Right atrium auricular region (tissue), 2 donors: Measurements from ENCODE around the gene ZP2. TPM values are rescaled to one million over a fixed set of nuclear protein-coding genes. Genes with fewer than 3 reads are reported as not detected.
A peak's percentile ranks its signal among the peaks of the same experiment; 100 is the strongest.

Experiments
- DNase-seq: peaks from one replicate; pipeline ENCODE4 v3.0.0-alpha.2; 2019; ENCODE audit warnings: low spot score
- H3K27ac ChIP-seq, 2 donors: fragments of 200-600 bp; sonication (generic); 1 replicate in 1 of 2; 2 replicates in 1 of 2; pipeline ENCODE4 v1.5.1; 2016 to 2019
- H3K27me3 ChIP-seq, 2 donors: fragments of 200-600 bp; sonication (generic); one replicate each; pipeline versions ENCODE4 v1.5.1 to v1.6.0; 2017 to 2019
- H3K36me3 ChIP-seq: fragments of 200-600 bp; sonication (generic); one replicate; pipeline ENCODE4 v1.5.1; 2016
- H3K4me1 ChIP-seq, 2 donors: fragments of 200-600 bp; sonication (generic); one replicate each; pipeline versions ENCODE4 v1.5.1 to v1.6.0; 2017 to 2019
- H3K4me3 ChIP-seq, 2 donors: fragments of 200-600 bp; sonication (generic); 1 replicate in 1 of 2; 2 replicates in 1 of 2; pipeline ENCODE4 v1.5.1; 2017 to 2019; ENCODE audit warnings: mild to moderate bottlenecking in 1 of 2, moderate library complexity in 1 of 2
- H3K9me3 ChIP-seq, 2 donors: fragments of 200-600 bp; sonication (generic); one replicate each; pipeline ENCODE4 v1.5.1; 2019
- CTCF ChIP-seq, 2 donors: fragments of 200-600 bp; sonication (generic); IDR thresholded peaks; one replicate each; pipeline ENCODE4 v1.5.1; 2019; ENCODE audit warnings: antibody characterized with exemption in 2 of 2
- total RNA-seq, 2 donors: library from RNA; depleted of rRNA; stranded (reverse); fragments of >200 nt; gene quantifications; one replicate each; pipeline ENCODE4 v1.1.0, GENCODE V29; 2016

ZP2 gene
- total RNA-seq, 2 donors from 2014 or later, result not detected

GRCh38 chr16:21162661-21163151 is 48.7 kb downstream of the ZP2 start:
- TF ChIP-seq CTCF (IDR thresholded peaks at IDR 0.05), result no peak
- H3K27ac ChIP-seq, result peak overlapping the region; percentile 61 to 91
- no peak overlapping the region for H3K4me3 ChIP-seq
- peaks cover 0 to 55% of the 10 kb centered on the region in 2 donors for H3K4me1 ChIP-seq
- H3K9me3 ChIP-seq, result no peaks in the 10 kb centered on the region
- H3K36me3 ChIP-seq, result peaks cover 32% of the 10 kb centered on the region
- H3K27me3 ChIP-seq, result no peaks in the 10 kb centered on the region
- no peak for DNase-seq

- no peak for DNase-seq
- Histone ChIP-seq H3K27ac (peak overlapping the region; percentile 18 to 91), H3K4me3 (no peak overlapping the region), H3K4me1 (peaks cover 0 to 65% of the 10 kb centered on the region in 2 donors), H3K36me3 (peaks cover 21% of the 10 kb centered on the region), H3K27me3 (no peaks in the 10 kb centered on the region), H3K9me3 (no peaks in the 10 kb centered on the region)
- no peak for TF ChIP-seq CTCF (IDR thresholded peaks at IDR 0.05)
Observed at GRCh38 chr16:21161211-21161610, 50.2 kb downstream of the ZP2 start.

GRCh38 chr16:21160276-21160675 is 51.1 kb downstream of the ZP2 start:
- no peaks in the 10 kb centered on the region for H3K27me3 ChIP-seq
- peak overlapping the region; percentile 25 to 91 for H3K27ac ChIP-seq
- no peak for TF ChIP-seq CTCF (IDR thresholded peaks at IDR 0.05)
- H3K36me3 ChIP-seq, result peaks cover 11% of the 10 kb centered on the region
- DNase-seq, result no peak
- peaks cover 0 to 65% of the 10 kb centered on the region in 2 donors for H3K4me1 ChIP-seq
- H3K9me3 ChIP-seq, result no peaks in the 10 kb centered on the region
- no peak overlapping the region for H3K4me3 ChIP-seq

GRCh38 chr16:21159281-21159951 is 52.0 kb downstream of the ZP2 start:
- H3K36me3 ChIP-seq, result peaks cover 3% of the 10 kb centered on the region
- H3K27ac ChIP-seq, result peak overlapping the region; percentile 86 to 91
- DNase-seq, result no peak
- TF ChIP-seq CTCF (IDR thresholded peaks at IDR 0.05), result no peak
- H3K4me1 ChIP-seq, result peaks cover 0 to 65% of the 10 kb centered on the region in 2 donors
- H3K9me3 ChIP-seq, result no peaks in the 10 kb centered on the region
- H3K27me3 ChIP-seq, result no peaks in the 10 kb centered on the region
- H3K4me3 ChIP-seq, result peak overlapping the region; percentile 84 to 91

GRCh38 chr16:21158208-21159110 is 52.9 kb downstream of the ZP2 start, which contains the start of gene LDAF1:
LDAF1 (plus strand) TSS chr16:21158674; CDS start chr16:21161183, 2,509 bp downstream.
- DNase-seq, result peak; percentile 83
- peak in 1 of 2 donors; percentile 37 for TF ChIP-seq CTCF (IDR thresholded peaks at IDR 0.05)
- H3K27me3 ChIP-seq, result no peaks in the 10 kb centered on the region
- no peaks in the 10 kb centered on the region for H3K9me3 ChIP-seq
- no peaks in the 10 kb centered on the region for H3K36me3 ChIP-seq
- peaks cover 0 to 56% of the 10 kb centered on the region in 2 donors for H3K4me1 ChIP-seq
- H3K27ac ChIP-seq, result peak within 1 kb of the TSS; percentile 86 to 91
- peak within 1 kb of the TSS; percentile 84 to 91 for H3K4me3 ChIP-seq
